Neural cell (in vitro differentiated cells): ENCODE data around the gene THRB. TPM values are rescaled to one million over a fixed set of nuclear protein-coding genes. Genes with fewer than 3 reads are reported as not detected.

ENCODE experiments used
- H2AFZ ChIP-seq: fragments of 200-600, 300-800 bp; sonication (generic), shearing (Covaris generic); 2 replicates; pipeline ENCODE4 v1.6.0; 2014; ENCODE audit warnings: low read depth, mild to moderate bottlenecking, antibody characterized with exemption, low read length, moderate library complexity
- H3F3A ChIP-seq: fragments of 200-600 bp; shearing (Covaris generic); 2 replicates; pipeline ENCODE4 v1.6.1; 2016; ENCODE audit warnings: mild to moderate bottlenecking, moderate library complexity, mixed read lengths, antibody characterized with exemption, low read length; ENCODE audit not compliant: insufficient read depth, poor library complexity, severe bottlenecking
- H3K27ac ChIP-seq: fragments of 200-600, 300-800 bp; sonication (generic), shearing (Covaris generic); 2 replicates; pipeline ENCODE4 v1.5.1; 2014; ENCODE audit warnings: mild to moderate bottlenecking, low read length, moderate library complexity
- H3K27me3 ChIP-seq: fragments of 300-800, 200-600 bp; sonication (generic), shearing (Covaris generic); 2 replicates; pipeline ENCODE4 v1.6.0; 2014; ENCODE audit warnings: mild to moderate bottlenecking, low read depth, low read length, moderate library complexity; ENCODE audit not compliant: insufficient read depth
- H3K36me3 ChIP-seq: fragments of 300-800, 200-600 bp; sonication (generic), shearing (Covaris generic); 2 replicates; pipeline ENCODE4 v1.5.1; 2014; ENCODE audit warnings: mild to moderate bottlenecking, antibody characterized with exemption, low read length, moderate library complexity; ENCODE audit not compliant: insufficient read depth
- H3K4me2 ChIP-seq: fragments of 300-800, 200-600 bp; sonication (generic), shearing (Covaris generic); 2 replicates; pipeline ENCODE4 v1.6.0; 2014; ENCODE audit warnings: mild to moderate bottlenecking, low read length
- H3K4me3 ChIP-seq: fragments of 300-800, 200-600 bp; sonication (generic), shearing (Covaris generic); 2 replicates; pipeline ENCODE4 v1.5.1; 2014; ENCODE audit warnings: mild to moderate bottlenecking, low read length, moderate library complexity
- H3K79me2 ChIP-seq: fragments of 200-600 bp; shearing (Covaris generic); replicated peaks from 2 replicates; pipeline ENCODE4 v1.6.0; 2014; ENCODE audit warnings: mild to moderate bottlenecking, low read length, moderate library complexity; ENCODE audit not compliant: insufficient read depth
- H3K9ac ChIP-seq: fragments of 300-800, 200-600 bp; sonication (generic), shearing (Covaris generic); 2 replicates; pipeline ENCODE4 v1.6.1; 2016; ENCODE audit warnings: mild to moderate bottlenecking, low read length, mixed read lengths
- H3K9me2 ChIP-seq: fragments of 200-600 bp; shearing (Covaris generic); 2 replicates; pipeline ENCODE4 v1.6.1; 2016; ENCODE audit warnings: mild to moderate bottlenecking, low read length, mixed read lengths; ENCODE audit not compliant: insufficient read depth
- H3K9me3 ChIP-seq: fragments of 200-600, 300-800 bp; sonication (generic), shearing (Covaris generic); 2 replicates; pipeline ENCODE4 v1.6.1; 2016; ENCODE audit warnings: mild to moderate bottlenecking, mixed run types, low read length, moderate library complexity, mixed read lengths
- H4K20me1 ChIP-seq: fragments of 200-600 bp; shearing (Covaris generic); 2 replicates; pipeline ENCODE4 v1.6.1; 2016; ENCODE audit warnings: mild to moderate bottlenecking, mixed run types; ENCODE audit not compliant: insufficient read depth
- EP300 ChIP-seq: fragments of 450-650 bp; conservative IDR thresholded peaks from 2 replicates; pipeline ENCODE4 v1.6.1; 2014; ENCODE audit warnings: antibody characterized with exemption, mild to moderate bottlenecking, moderate library complexity; ENCODE audit not compliant: poor library complexity, severe bottlenecking
- EZH2 ChIP-seq: fragments of 200-600, 300-800 bp; shearing (Covaris generic), sonication (generic); IDR thresholded peaks from 2 replicates; pipeline ENCODE4 v1.6.1; 2014; ENCODE audit warnings: antibody characterized with exemption, low read length, borderline replicate concordance, mild to moderate bottlenecking; ENCODE audit not compliant: insufficient read depth, poor library complexity, severe bottlenecking
- MXI1 ChIP-seq: fragments of 450-650 bp; conservative IDR thresholded peaks from 2 replicates; pipeline ENCODE4 v1.6.1; 2014; ENCODE audit warnings: antibody characterized with exemption, mild to moderate bottlenecking; ENCODE audit not compliant: poor library complexity, severe bottlenecking
- POLR2AphosphoS5 ChIP-seq: IDR thresholded peaks from 2 replicates; pipeline ENCODE4 v1.6.1; 2012
- RAD21 ChIP-seq: fragments of 450-650 bp; conservative IDR thresholded peaks from 2 replicates; pipeline ENCODE4 v1.6.1; 2014; ENCODE audit warnings: antibody characterized with exemption, mild to moderate bottlenecking, moderate library complexity
- SMC3 ChIP-seq: fragments of 450-650 bp; conservative IDR thresholded peaks from 2 replicates; pipeline ENCODE4 v1.6.1; 2014; ENCODE audit warnings: antibody characterized with exemption, mild to moderate bottlenecking, moderate library complexity; ENCODE audit not compliant: poor library complexity
- TAF1 ChIP-seq: IDR thresholded peaks from 2 replicates; pipeline ENCODE4 v1.6.1; 2012; ENCODE audit warnings: low read depth
- polyA plus RNA-seq: library from polyadenylated mRNA; depleted of rRNA; stranded (reverse); fragments of >200 nt; gene quantifications from 2 replicates; pipeline ENCODE4 v1.2.3, GENCODE V29; 2014
- TF ChIP-seq, protein P1 (sequence below): fragments of 450-650 bp; IDR thresholded peaks from 2 replicates; pipeline ENCODE4 v1.5.1; 2014; ENCODE audit warnings: antibody characterized with exemption, mild to moderate bottlenecking, moderate library complexity; ENCODE audit not compliant: poor library complexity, severe bottlenecking
- TF ChIP-seq, protein P2 (sequence below): IDR thresholded peaks from 2 replicates; pipeline ENCODE4 v1.6.1; 2012; ENCODE audit warnings: borderline replicate concordance

THRB gene
- polyA plus RNA-seq, 1 donor from 2014 or later: 1.7 TPM

DNA sequence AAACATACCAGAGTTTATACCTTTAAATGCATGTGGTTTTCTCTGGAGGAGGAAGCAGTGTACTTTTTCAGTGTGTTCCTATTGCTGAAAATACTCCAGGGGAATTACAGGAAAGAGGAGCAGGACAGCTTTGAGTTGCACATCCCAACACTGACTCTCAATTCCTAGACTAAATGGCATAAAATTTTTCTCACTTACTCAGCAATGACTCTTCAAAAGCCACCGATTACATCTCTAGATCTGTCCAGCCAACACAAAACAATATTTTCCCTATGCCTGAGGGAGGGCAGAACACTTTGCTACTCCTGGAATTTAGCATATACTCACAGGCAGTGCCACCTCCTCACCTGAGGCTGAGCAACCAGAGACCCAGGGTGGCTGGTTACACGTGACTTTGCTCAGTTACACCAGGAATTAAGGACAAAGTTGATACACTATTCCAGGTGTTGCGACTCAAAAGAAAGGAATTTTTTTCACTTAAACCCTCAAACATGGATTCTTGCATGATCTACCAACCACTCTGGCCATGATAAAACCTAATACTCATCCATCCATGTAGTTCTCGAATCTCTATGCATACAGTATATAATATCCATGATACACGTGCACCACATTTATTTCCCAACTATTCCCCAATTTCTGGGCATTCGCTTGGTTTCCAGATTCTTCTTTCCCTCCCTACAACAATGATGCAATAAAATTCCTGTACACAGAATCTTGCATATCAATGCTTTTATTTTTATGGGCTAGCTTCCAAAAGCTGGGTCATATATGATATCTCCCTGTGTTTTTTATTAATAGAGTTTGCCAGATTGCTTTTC, 194.6 kb downstream of the THRB start:
- Histone ChIP-seq H3K9me2 (no peaks in the 10 kb centered on the region), H3K9ac (no peak overlapping the region), H3K9me3 (no peaks in the 10 kb centered on the region), H3F3A (no peaks in the 10 kb centered on the region), H3K36me3 (no peaks in the 10 kb centered on the region), H3K27ac (no peak overlapping the region), H2AFZ (no peak overlapping the region), H4K20me1 (no peaks in the 10 kb centered on the region), H3K27me3 (no peaks in the 10 kb centered on the region), H3K4me3 (no peak overlapping the region), H3K4me2 (no peak overlapping the region), H3K79me2 (no peaks in the 10 kb centered on the region)
- TF ChIP-seq RAD21: no peak
- no peak for TF ChIP-seq SMC3
- TF ChIP-seq, protein P1, sequence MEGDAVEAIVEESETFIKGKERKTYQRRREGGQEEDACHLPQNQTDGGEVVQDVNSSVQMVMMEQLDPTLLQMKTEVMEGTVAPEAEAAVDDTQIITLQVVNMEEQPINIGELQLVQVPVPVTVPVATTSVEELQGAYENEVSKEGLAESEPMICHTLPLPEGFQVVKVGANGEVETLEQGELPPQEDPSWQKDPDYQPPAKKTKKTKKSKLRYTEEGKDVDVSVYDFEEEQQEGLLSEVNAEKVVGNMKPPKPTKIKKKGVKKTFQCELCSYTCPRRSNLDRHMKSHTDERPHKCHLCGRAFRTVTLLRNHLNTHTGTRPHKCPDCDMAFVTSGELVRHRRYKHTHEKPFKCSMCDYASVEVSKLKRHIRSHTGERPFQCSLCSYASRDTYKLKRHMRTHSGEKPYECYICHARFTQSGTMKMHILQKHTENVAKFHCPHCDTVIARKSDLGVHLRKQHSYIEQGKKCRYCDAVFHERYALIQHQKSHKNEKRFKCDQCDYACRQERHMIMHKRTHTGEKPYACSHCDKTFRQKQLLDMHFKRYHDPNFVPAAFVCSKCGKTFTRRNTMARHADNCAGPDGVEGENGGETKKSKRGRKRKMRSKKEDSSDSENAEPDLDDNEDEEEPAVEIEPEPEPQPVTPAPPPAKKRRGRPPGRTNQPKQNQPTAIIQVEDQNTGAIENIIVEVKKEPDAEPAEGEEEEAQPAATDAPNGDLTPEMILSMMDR: no peak
- no peak for TF ChIP-seq TAF1
- TF ChIP-seq, protein P2, sequence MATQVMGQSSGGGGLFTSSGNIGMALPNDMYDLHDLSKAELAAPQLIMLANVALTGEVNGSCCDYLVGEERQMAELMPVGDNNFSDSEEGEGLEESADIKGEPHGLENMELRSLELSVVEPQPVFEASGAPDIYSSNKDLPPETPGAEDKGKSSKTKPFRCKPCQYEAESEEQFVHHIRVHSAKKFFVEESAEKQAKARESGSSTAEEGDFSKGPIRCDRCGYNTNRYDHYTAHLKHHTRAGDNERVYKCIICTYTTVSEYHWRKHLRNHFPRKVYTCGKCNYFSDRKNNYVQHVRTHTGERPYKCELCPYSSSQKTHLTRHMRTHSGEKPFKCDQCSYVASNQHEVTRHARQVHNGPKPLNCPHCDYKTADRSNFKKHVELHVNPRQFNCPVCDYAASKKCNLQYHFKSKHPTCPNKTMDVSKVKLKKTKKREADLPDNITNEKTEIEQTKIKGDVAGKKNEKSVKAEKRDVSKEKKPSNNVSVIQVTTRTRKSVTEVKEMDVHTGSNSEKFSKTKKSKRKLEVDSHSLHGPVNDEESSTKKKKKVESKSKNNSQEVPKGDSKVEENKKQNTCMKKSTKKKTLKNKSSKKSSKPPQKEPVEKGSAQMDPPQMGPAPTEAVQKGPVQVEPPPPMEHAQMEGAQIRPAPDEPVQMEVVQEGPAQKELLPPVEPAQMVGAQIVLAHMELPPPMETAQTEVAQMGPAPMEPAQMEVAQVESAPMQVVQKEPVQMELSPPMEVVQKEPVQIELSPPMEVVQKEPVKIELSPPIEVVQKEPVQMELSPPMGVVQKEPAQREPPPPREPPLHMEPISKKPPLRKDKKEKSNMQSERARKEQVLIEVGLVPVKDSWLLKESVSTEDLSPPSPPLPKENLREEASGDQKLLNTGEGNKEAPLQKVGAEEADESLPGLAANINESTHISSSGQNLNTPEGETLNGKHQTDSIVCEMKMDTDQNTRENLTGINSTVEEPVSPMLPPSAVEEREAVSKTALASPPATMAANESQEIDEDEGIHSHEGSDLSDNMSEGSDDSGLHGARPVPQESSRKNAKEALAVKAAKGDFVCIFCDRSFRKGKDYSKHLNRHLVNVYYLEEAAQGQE: no peak
- no peak for TF ChIP-seq POLR2AphosphoS5
- no peak for TF ChIP-seq MXI1
- TF ChIP-seq EZH2: no peak

DNA sequence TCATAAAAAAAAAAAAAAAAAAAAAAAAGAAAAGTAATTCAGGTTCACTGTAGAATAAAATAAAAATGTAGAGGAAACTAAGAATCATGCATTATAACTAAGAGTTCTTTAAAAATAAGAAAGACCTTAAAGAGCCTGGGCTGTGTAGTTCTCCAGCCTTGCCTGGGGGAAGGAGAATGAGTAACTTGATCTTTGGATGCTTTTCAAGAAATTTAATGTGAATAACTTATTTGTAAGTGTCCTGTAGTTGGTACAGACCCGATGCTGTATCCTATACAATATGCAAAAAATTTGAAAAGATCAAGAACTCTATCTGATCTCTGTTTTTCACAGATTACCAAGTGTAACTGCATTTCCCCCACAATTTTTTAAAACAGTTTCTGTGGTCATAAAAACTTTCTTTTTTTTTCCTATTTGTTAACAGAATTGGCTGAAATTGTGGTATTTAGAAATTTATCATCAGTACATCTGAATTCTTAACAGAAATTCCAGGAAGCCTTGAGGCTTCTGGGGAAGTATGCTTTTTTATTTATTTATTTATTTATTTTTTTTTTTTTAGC, 195.3 kb downstream of the THRB start:
- no peak overlapping the region for H2AFZ ChIP-seq
- no peaks in the 10 kb centered on the region for H3K9me2 ChIP-seq
- H3K27me3 ChIP-seq: no peaks in the 10 kb centered on the region
- H3K79me2 ChIP-seq: no peaks in the 10 kb centered on the region
- no peaks in the 10 kb centered on the region for H3K9me3 ChIP-seq
- H3F3A ChIP-seq: no peaks in the 10 kb centered on the region
- no peak overlapping the region for H3K27ac ChIP-seq
- H3K4me3 ChIP-seq: no peak overlapping the region
- H3K4me2 ChIP-seq: no peak overlapping the region
- no peak overlapping the region for H3K9ac ChIP-seq
- H3K36me3 ChIP-seq: no peaks in the 10 kb centered on the region
- no peaks in the 10 kb centered on the region for H4K20me1 ChIP-seq
- TF ChIP-seq MXI1 (no peak), EP300 (no peak), RAD21 (no peak), TAF1 (no peak), POLR2AphosphoS5 (no peak), EZH2 (no peak), SMC3 (no peak)
- TF ChIP-seq, protein P1: no peak
- TF ChIP-seq, protein P2: no peak
